H1 (cell line): Measurements from ENCODE around the gene CD69. TPM values are rescaled to one million over a fixed set of nuclear protein-coding genes. Genes with fewer than 3 reads are reported as not detected.

Experiments
- CTCF ChIA-PET: fragments of 300-600 bp; sonication (Branson Sonifier 250); formaldehyde crosslinking; loops from one replicate; lab custom pipeline; 2021; ENCODE audit not compliant: partially characterized antibody; lab: Charles Lee
- POLR2A ChIA-PET: fragments of 300-600 bp; sonication (Branson Sonifier 250); formaldehyde crosslinking; loops from one replicate; lab custom pipeline; 2021; ENCODE audit warnings: inconsistent platforms; ENCODE audit not compliant: partially characterized antibody; lab: Charles Lee
- DNase-seq, 2 experiments: peaks; one replicate each; pipeline versions ENCODE4 v3.0.0 to v3.0.0-alpha.2; 2010 to 2022; ENCODE audit warnings: low spot score in 2 of 2, low read depth in 1 of 2, mixed read lengths in 1 of 2
- FAIRE-seq: peaks from 2 replicates; lab custom pipeline; 2011; peaks lifted over from hg19 to GRCh38; lab: Jason Lieb, UNC
- H2AFZ ChIP-seq: 2 replicates; pipeline ENCODE4 v1.8.1; 2012; ENCODE audit warnings: low read length, inconsistent platforms
- H2AK5ac ChIP-seq: 2 replicates; pipeline ENCODE4 v1.6.1; 2013; ENCODE audit warnings: low read depth, low read length
- H2BK120ac ChIP-seq: replicated peaks from 2 replicates; pipeline ENCODE3; 2013; ENCODE audit warnings: low read depth, low read length, inconsistent platforms
- H2BK12ac ChIP-seq: 2 replicates; pipeline ENCODE4 v1.6.1; 2013; ENCODE audit warnings: low read depth, low read length
- H2BK15ac ChIP-seq: 2 replicates; pipeline ENCODE4 v1.6.1; 2013; ENCODE audit warnings: low read length
- H2BK20ac ChIP-seq: 2 replicates; pipeline ENCODE4 v1.6.1; 2013; ENCODE audit warnings: low read length
- H2BK5ac ChIP-seq: 2 replicates; pipeline ENCODE4 v1.6.1; 2013; ENCODE audit warnings: low read depth, low read length
- H3K14ac ChIP-seq: 2 replicates; pipeline ENCODE4 v1.6.1; 2013; ENCODE audit warnings: inconsistent platforms; ENCODE audit not compliant: insufficient read length
- H3K18ac ChIP-seq: 2 replicates; pipeline ENCODE4 v1.6.1; 2013; ENCODE audit warnings: low read length; ENCODE audit errors: extremely low read depth
- H3K23ac ChIP-seq: 2 replicates; pipeline ENCODE4 v1.6.1; 2013; ENCODE audit warnings: inconsistent platforms; ENCODE audit not compliant: insufficient read length
- H3K23me2 ChIP-seq: 2 replicates; pipeline ENCODE4 v1.6.1; 2013; ENCODE audit warnings: low read depth, low read length
- H3K27ac ChIP-seq: 2 replicates; pipeline ENCODE4 v1.6.1; 2011; ENCODE audit warnings: low read depth, low read length, inconsistent platforms
- H3K27me3 ChIP-seq, 4 experiments: replicated peaks in 1 of 4; 1 replicate in 1 of 4; 2 replicates in 3 of 4; pipeline versions ENCODE4 v1.6.1 to v1.8.1; 2011 to 2013; ENCODE audit warnings: low read length in 3 of 4, mild to moderate bottlenecking in 3 of 4, inconsistent platforms in 2 of 4, mixed read lengths in 2 of 4, moderate library complexity in 1 of 4; ENCODE audit not compliant: control insufficient read depth in 3 of 4, insufficient read depth in 3 of 4; ENCODE audit errors: extremely low read depth in 1 of 4
- H3K36me3 ChIP-seq, 4 experiments: 2 replicates each; pipeline versions ENCODE4 v1.6.1 to v1.8.1; 2011 to 2013; ENCODE audit warnings: mild to moderate bottlenecking in 4 of 4, low read length in 3 of 4, moderate library complexity in 2 of 4, control low read depth in 1 of 4, inconsistent platforms in 1 of 4; ENCODE audit not compliant: insufficient read depth in 4 of 4, control insufficient read depth in 2 of 4
- H3K4ac ChIP-seq: replicated peaks from 2 replicates; pipeline ENCODE3; 2013; ENCODE audit warnings: low read length, low read depth, mixed read lengths, inconsistent platforms; ENCODE audit not compliant: insufficient read length
- H3K4me1 ChIP-seq, 4 experiments: replicated peaks in 1 of 4; 1 replicate in 1 of 4; 2 replicates in 3 of 4; pipeline versions ENCODE4 v1.6.1 to v1.8.1; 2011 to 2013; ENCODE audit warnings: low read length in 3 of 4, inconsistent platforms in 2 of 4, mixed read lengths in 1 of 4; ENCODE audit not compliant: insufficient read depth in 4 of 4, control insufficient read depth in 3 of 4
- H3K4me2 ChIP-seq, 2 experiments: 2 replicates each; pipeline versions ENCODE4 v1.6.1 to v1.8.1; 2011 to 2013; ENCODE audit warnings: low read depth in 2 of 2, low read length in 2 of 2, control low read depth in 1 of 2, inconsistent platforms in 1 of 2, mild to moderate bottlenecking in 1 of 2; ENCODE audit not compliant: insufficient read depth in 1 of 2
- H3K4me3 ChIP-seq, 4 experiments: fragments of 200-600, 300-600 bp in 1 of 4; sonication (generic), shearing (Covaris generic), sonication (Bioruptor Twin) in 1 of 4; 2 replicates each; pipeline versions ENCODE4 v1.5.1 to v1.8.1; 2011 to 2016; ENCODE audit warnings: low read length in 4 of 4, low read depth in 3 of 4, control low read depth in 2 of 4, inconsistent platforms in 2 of 4, mild to moderate bottlenecking in 2 of 4, mixed read lengths in 1 of 4, moderate library complexity in 1 of 4; ENCODE audit not compliant: insufficient read depth in 2 of 4; ENCODE audit errors: extremely low read depth in 1 of 4
- H3K56ac ChIP-seq: replicated peaks from 2 replicates; pipeline ENCODE3; 2013; ENCODE audit warnings: low read depth, mild to moderate bottlenecking, mixed read lengths, low read length, inconsistent platforms; ENCODE audit not compliant: insufficient read length
- H3K79me1 ChIP-seq: 2 replicates; pipeline ENCODE4 v1.6.1; 2013; ENCODE audit warnings: low read depth, low read length, control low read depth
- H3K79me2 ChIP-seq, 2 experiments: 2 replicates each; pipeline versions ENCODE4 v1.6.1 to v1.8.1; 2012 to 2013; ENCODE audit warnings: low read length in 2 of 2, mild to moderate bottlenecking in 2 of 2, inconsistent platforms in 1 of 2; ENCODE audit not compliant: insufficient read depth in 2 of 2, control insufficient read depth in 1 of 2
- H3K9ac ChIP-seq, 4 experiments: replicated peaks in 1 of 4; 1 replicate in 1 of 4; 2 replicates in 3 of 4; pipeline versions ENCODE4 v1.6.1 to v1.8.1; 2011 to 2013; ENCODE audit warnings: low read depth in 3 of 4, low read length in 3 of 4, control low read depth in 2 of 4, mild to moderate bottlenecking in 2 of 4, moderate library complexity in 2 of 4, inconsistent platforms in 1 of 4; ENCODE audit errors: extremely low read depth in 1 of 4
- H3K9me3 ChIP-seq, 2 experiments: 2 replicates each; pipeline versions ENCODE4 v1.6.1 to v1.8.1; 2012 to 2013; ENCODE audit warnings: mild to moderate bottlenecking in 2 of 2, moderate library complexity in 2 of 2, control low read depth in 1 of 2, inconsistent platforms in 1 of 2, low read depth in 1 of 2, low read length in 1 of 2, mixed read lengths in 1 of 2; ENCODE audit not compliant: insufficient read depth in 2 of 2
- H4K20me1 ChIP-seq, 2 experiments: replicated peaks in 1 of 2; 2 replicates each; pipeline versions ENCODE3 to v1.8.1; 2011 to 2013; ENCODE audit warnings: inconsistent platforms in 2 of 2, low read length in 2 of 2, mild to moderate bottlenecking in 1 of 2; ENCODE audit not compliant: insufficient read depth in 2 of 2, control insufficient read depth in 1 of 2
- H4K5ac ChIP-seq: 2 replicates; pipeline ENCODE4 v1.6.1; 2013; ENCODE audit warnings: low read length, low read depth, mixed read lengths, inconsistent platforms; ENCODE audit not compliant: insufficient read length
- H4K8ac ChIP-seq: 2 replicates; pipeline ENCODE4 v1.8.0; 2013; ENCODE audit warnings: mild to moderate bottlenecking, moderate library complexity, low read length, inconsistent platforms; ENCODE audit not compliant: insufficient read depth; ENCODE audit errors: extremely low read depth
- H4K91ac ChIP-seq: replicated peaks from 2 replicates; pipeline ENCODE3; 2013; ENCODE audit warnings: low read length, mixed read lengths, inconsistent platforms; ENCODE audit not compliant: insufficient read length
- NRF1 ChIP-seq: IDR thresholded peaks from 2 replicates; pipeline ENCODE4 v1.6.1; 2011; ENCODE audit warnings: mild to moderate bottlenecking, low read depth, low read length, improper control_type of control experiment
- WGBS, 2 experiments: shearing (Covaris generic) in 1 of 2; methylation state at CpG; one replicate each; pipeline versions ENCODE4 v1.1.6 to v1.1.7; 2013 to 2015; ENCODE audit warnings: low lambda C conversion rate in 2 of 2, mixed read lengths in 2 of 2, inconsistent platforms in 1 of 2, low coverage in 1 of 2, missing lambda C conversion rate in 1 of 2; ENCODE audit not compliant: insufficient replicate concordance in 2 of 2, insufficient coverage in 1 of 2, insufficient read length in 1 of 2; ENCODE audit errors: extremely low coverage in 1 of 2, missing lambda C conversion rate in 1 of 2; 5-methylcytosine and 5-hydroxymethylcytosine counted together
- polyA plus RNA-seq, 7 experiments: library from polyadenylated mRNA; depleted of rRNA in 3 of 7; stranded (reverse) in 5 of 7; unstranded in 2 of 7; fragments of >200 nt in 5 of 7; fragments of 200-250 nt in 2 of 7; gene quantifications; 1 replicate in 5 of 7; 2 replicates in 1 of 7; 4 replicates in 1 of 7; pipeline versions ENCODE4 v1.2.1 to v1.2.3, GENCODE V29; 2011 to 2013; ENCODE audit warnings: missing spikeins in 2 of 7, mixed read lengths in 2 of 7
- total RNA-seq: library from RNA; stranded (reverse); fragmentation: NEBNext Ultra II Directional; extraction: Animal tissue kit (Norgen Biotek cat#: 25700); gene quantifications from 2 replicates; pipeline ENCODE4 v1.2.1, GENCODE V29; 2021

The CD69 gene
- total and polyA plus RNA-seq, 2 of the 8 experiments (the other 6 are each of a cell fraction or from before 2014, with no cell fraction given): not detected

DNA sequence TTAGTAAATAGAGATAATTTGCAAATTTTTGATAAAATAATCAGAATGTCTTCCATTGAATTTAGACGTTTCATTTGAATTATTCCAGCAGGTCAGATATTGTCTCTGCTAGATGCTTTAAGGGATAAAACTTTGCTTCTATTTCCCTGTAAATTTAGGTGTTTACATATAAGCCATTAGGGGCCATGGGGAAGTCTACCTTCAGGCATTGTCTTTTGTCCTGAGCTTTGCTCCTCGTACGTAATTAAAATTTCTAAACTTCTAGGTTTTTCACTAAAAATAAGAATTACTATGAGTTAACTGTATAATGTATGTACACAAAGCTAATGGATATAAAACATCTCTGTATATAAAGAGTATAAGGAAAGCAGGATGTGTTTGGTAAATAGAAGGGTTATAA lies 24.1 kb upstream of the CD69 start:
- Histone ChIP-seq H3K79me2 (no peaks in the 10 kb centered on the region), H3K4me1 (peaks cover 0 to 13% (median 2%) of the 10 kb centered on the region in 4 experiments; a peak in 3 of 7 replicates), H4K91ac (no peak overlapping the region), H3K36me3 (no peaks in the 10 kb centered on the region), H3K23ac (no peak overlapping the region), H3K4ac (no peak overlapping the region), H3K9me3 (peaks cover 0 to 9% of the 10 kb centered on the region in 2 experiments; a peak in 2 of 4 replicates), H2BK120ac (no peak overlapping the region), H3K18ac (no peak overlapping the region), H2BK20ac (no peak overlapping the region), H4K20me1 (no peaks in the 10 kb centered on the region), H3K79me1 (no peaks in the 10 kb centered on the region), H2BK15ac (no peak overlapping the region), H3K9ac (no peak overlapping the region), H2BK5ac (no peak overlapping the region), H2AFZ (no peak overlapping the region), H3K23me2 (no peaks in the 10 kb centered on the region), H3K56ac (no peak overlapping the region), H4K8ac (no peak overlapping the region), H3K4me2 (peak overlapping the region in 1 of 2 experiments; percentile 13; a peak in 1 of 4 replicates), H4K5ac (peak overlapping the region; percentile 52), H3K27me3 (no peaks in the 10 kb centered on the region), H3K4me3 (peak overlapping the region in 1 of 4 experiments; percentile 12; a peak in 1 of 8 replicates), H2AK5ac (no peak overlapping the region), H3K27ac (no peak overlapping the region), H2BK12ac (no peak overlapping the region), H3K14ac (no peak overlapping the region)
- POLR2A ChIA-PET: no interaction called here
- 53% methylated on average over 3 of the region's 3 CpGs; no CpG with 5 or more reads in 1 of the 2 experiments for WGBS, 2 experiments
- FAIRE-seq (no peak), DNase-seq (no peak)
- no peak for TF ChIP-seq NRF1
- CTCF ChIA-PET: interaction anchor here (1.0 to 1.3 kb wide), 2 partner anchors 29 to 40 kb away, joined by 4 to 5 read pairs; no protein-coding TSS in a partner anchor
